HepG2 (cell line): ENCODE data around the gene NOX3. TPM values are rescaled to one million over a fixed set of nuclear protein-coding genes. Genes with fewer than 3 reads are reported as not detected.
A peak's percentile ranks its signal among the peaks of the same experiment; 100 is the strongest.

Experiments
- ATAC-seq: fragments of 200-7000 bp; cut with Tn5 transposase; 3 replicates; pipeline ENCODE4 v1.9.1; 2020; ENCODE audit warnings: mild to moderate bottlenecking, moderate library complexity
- BruUV-seq: library from RNA; stranded (reverse); fragments of 400-500 nt; replicated peaks from 2 replicates; lab custom pipeline; 2021; lab: Mats Ljungman, UMichigan
- CTCF ChIA-PET: fragments of 300-600 bp; formaldehyde crosslinking; extraction: SDS; loops from one replicate; lab custom pipeline; 2021; ENCODE audit warnings: low total read pairs, inconsistent platforms, low intra/inter-chr PET ratio; lab: Yijun Ruan, JAX
- POLR2A ChIA-PET: fragments of 350-600 bp; sonication (Branson Sonifier 250); formaldehyde crosslinking; loops from one replicate; lab custom pipeline; 2020; ENCODE audit warnings: antibody characterized with exemption, inconsistent platforms; lab: Yijun Ruan, JAX
- DNase-seq: peaks from one replicate; pipeline ENCODE4 v3.0.0-alpha.2; 2015; ENCODE audit warnings: low spot score
- FAIRE-seq: peaks from 3 replicates; lab custom pipeline; 2011; peaks lifted over from hg19 to GRCh38; lab: Jason Lieb, UNC
- H2AFZ ChIP-seq: one replicate; pipeline ENCODE4 v1.6.1; 2011; ENCODE audit warnings: low read length, inconsistent platforms
- H3K27ac ChIP-seq: fragments of 300-600 bp; 3 replicates; pipeline ENCODE4 v1.8.0; 2011; ENCODE audit warnings: mixed run types, mild to moderate bottlenecking, mixed read lengths, low read length, inconsistent platforms; ENCODE audit not compliant: insufficient read depth; ENCODE audit errors: extremely low read length
- H3K27me3 ChIP-seq, 2 experiments: fragments of 200-600 bp in 1 of 2; 2 replicates in 1 of 2; 3 replicates in 1 of 2; pipeline versions ENCODE4 v1.6.0 to v1.8.0; 2011; ENCODE audit warnings: low read length in 2 of 2, mild to moderate bottlenecking in 2 of 2, moderate library complexity in 2 of 2, inconsistent platforms in 1 of 2; ENCODE audit not compliant: insufficient read depth in 2 of 2, control insufficient read depth in 1 of 2
- H3K36me3 ChIP-seq, 2 experiments: fragments of 200-600 bp in 1 of 2; replicated peaks in 1 of 2; 2 replicates in 1 of 2; 3 replicates in 1 of 2; pipeline versions ENCODE4 v1.5.1 to v1.8.0; 2011; ENCODE audit warnings: low read length in 2 of 2, inconsistent platforms in 1 of 2; ENCODE audit not compliant: insufficient read depth in 2 of 2, control insufficient read depth in 1 of 2
- H3K4me1 ChIP-seq: 2 replicates; pipeline ENCODE4 v1.5.1; 2012; ENCODE audit warnings: low read length, inconsistent platforms; ENCODE audit not compliant: insufficient read depth
- H3K4me2 ChIP-seq: 2 replicates; pipeline ENCODE4 v1.6.0; 2011; ENCODE audit warnings: low read depth, low read length, inconsistent platforms
- H3K4me3 ChIP-seq, 3 experiments: fragments of 200-600 bp in 1 of 3; sonication (generic), shearing (Covaris generic) in 1 of 3; replicated peaks in 1 of 3; 2 replicates each; pipeline ENCODE4 v1.5.1; 2011 to 2016; ENCODE audit warnings: low read length in 3 of 3, inconsistent platforms in 2 of 3, low read depth in 2 of 3, mild to moderate bottlenecking in 2 of 3, control low read depth in 1 of 3, mixed read lengths in 1 of 3; ENCODE audit not compliant: insufficient read depth in 1 of 3
- H3K79me2 ChIP-seq: one replicate; pipeline ENCODE4 v1.6.1; 2011; ENCODE audit warnings: low read length, inconsistent platforms; ENCODE audit not compliant: insufficient read depth
- H3K9ac ChIP-seq: 2 replicates; pipeline ENCODE4 v1.6.0; 2011; ENCODE audit warnings: mild to moderate bottlenecking, low read depth, low read length, inconsistent platforms; ENCODE audit not compliant: insufficient read depth
- H3K9me3 ChIP-seq: 2 replicates; pipeline ENCODE4 v1.5.1; 2012; ENCODE audit warnings: mild to moderate bottlenecking, low read length
- H4K20me1 ChIP-seq: 2 replicates; pipeline ENCODE4 v1.6.0; 2011; ENCODE audit warnings: inconsistent platforms, mild to moderate bottlenecking, low read length, moderate library complexity; ENCODE audit not compliant: insufficient read depth
- EHMT2 ChIP-seq: fragments of 200-600 bp; sonication (generic); IDR thresholded peaks from 2 replicates; pipeline ENCODE4 v1.7.0; 2017; ENCODE audit warnings: antibody characterized with exemption, low read depth, low read length, borderline replicate concordance
- MIER2 ChIP-seq: IDR thresholded peaks from 2 replicates; pipeline ENCODE4 v1.6.1; 2016; ENCODE audit warnings: missing biosample characterization, missing genetic modification reagents
- ZNF138 ChIP-seq: sonication (generic); formaldehyde crosslinking; IDR thresholded peaks from 2 replicates; pipeline ENCODE4 v1.5.0; 2020; ENCODE audit warnings: mild to moderate bottlenecking, low read depth, missing genetic modification reagents
- WGBS: methylation state at CpG from one replicate; pipeline ENCODE4 v1.1.6; 2017; ENCODE audit warnings: low lambda C conversion rate; 5-methylcytosine and 5-hydroxymethylcytosine counted together
- in situ Hi-C: cut with HindIII; loops from 2 replicates; pipeline ENCODE4 v1.10.0; 2017; ENCODE audit warnings: low pct_unique_long_range_greater_than_20kb; ENCODE audit not compliant: extremely low pct_ligation_motif_present
- intact Hi-C: fragments of 100-400 bp; cut with micrococcal nuclease; formaldehyde crosslinking; loops from one replicate; pipeline ENCODE4 v1.10.0; 2022; ENCODE audit not compliant: unreplicated experiment
- polyA plus RNA-seq, 8 experiments: library from polyadenylated mRNA; depleted of rRNA in 3 of 8; stranded (reverse) in 7 of 8; unstranded in 1 of 8; fragments of >200 nt; fragmentation: Illumina TruSeq in 4 of 8; extraction: Trizol in 4 of 8; gene quantifications; 2 replicates each; pipeline versions ENCODE4 v1.2.1 to v1.2.3, GENCODE V29; 2011 to 2016; ENCODE audit warnings: low read depth in 4 of 8, missing spikeins in 1 of 8, mixed read lengths in 1 of 8; ENCODE audit not compliant: insufficient read depth in 1 of 8
- total RNA-seq, 5 experiments: library from RNA; depleted of rRNA; stranded (reverse); fragments of >200 nt; fragmentation: Illumina TruSeq; extraction: Trizol; gene quantifications; 2 replicates each; pipeline ENCODE4 v1.2.3, GENCODE V29; 2016; ENCODE audit warnings: low read depth in 1 of 5
- TF ChIP-seq, protein P1 (sequence below), 2 experiments: IDR thresholded peaks; 2 replicates each; pipeline ENCODE4 v1.6.1; 2011 to 2012; ENCODE audit warnings: low read length in 2 of 2, borderline replicate concordance in 1 of 2, low read depth in 1 of 2, mild to moderate bottlenecking in 1 of 2, moderate library complexity in 1 of 2

Gene NOX3
- total and polyA plus RNA-seq, 2 of the 13 experiments (the other 11 are each of a cell fraction or from before 2014, with no cell fraction given), result 0.09 to 0.18 TPM

DNA sequence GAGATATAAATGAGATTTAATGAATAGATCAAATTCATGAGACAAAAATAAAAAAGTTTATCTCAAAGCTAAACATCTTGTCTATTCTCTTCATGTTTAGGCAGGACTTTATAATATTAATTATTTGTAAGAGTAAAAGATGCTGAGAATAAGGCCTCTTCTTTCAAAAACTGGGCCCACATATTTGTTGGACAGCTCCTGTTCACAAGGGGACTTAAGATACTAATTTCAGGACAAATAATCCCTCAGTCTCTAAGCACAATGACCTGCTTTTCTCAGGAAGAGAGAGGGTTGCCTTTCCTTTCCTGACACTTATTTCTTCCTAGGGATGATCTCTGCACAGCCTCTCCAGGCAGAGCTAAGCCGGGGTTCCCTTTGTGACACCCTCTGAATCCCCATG, 43.3 kb downstream of the NOX3 start:
- intact Hi-C loops (no loop called here), in situ Hi-C loops (no loop called here)
- no peaks in the 10 kb centered on the region for H3K79me2 ChIP-seq
- DNase-seq (no peak), ATAC-seq (no peak), FAIRE-seq (no peak)
- no peak overlapping the region for H3K4me2 ChIP-seq
- H3K4me1 ChIP-seq, result peaks cover 55% of the 10 kb centered on the region
- no TSS peak for BruUV-seq
- H3K9ac ChIP-seq, result no peak overlapping the region
- ChIA-PET CTCF (no interaction called here), POLR2A (interaction anchor here (1.0 to 3.3 kb wide), 2 partner anchors 13 to 83 kb away, joined by 3 to 16 read pairs; no protein-coding TSS in a partner anchor)
- no peaks in the 10 kb centered on the region for H3K9me3 ChIP-seq
- H2AFZ ChIP-seq, result no peak overlapping the region
- no peaks in the 10 kb centered on the region for H3K36me3 ChIP-seq
- WGBS, result 100% methylated on average over 1 of the region's 1 CpG
- TF ChIP-seq EHMT2, result 0 out of 2 replicates have a peak, but pooled peaks have one; percentile 35
- TF ChIP-seq, protein P1, sequence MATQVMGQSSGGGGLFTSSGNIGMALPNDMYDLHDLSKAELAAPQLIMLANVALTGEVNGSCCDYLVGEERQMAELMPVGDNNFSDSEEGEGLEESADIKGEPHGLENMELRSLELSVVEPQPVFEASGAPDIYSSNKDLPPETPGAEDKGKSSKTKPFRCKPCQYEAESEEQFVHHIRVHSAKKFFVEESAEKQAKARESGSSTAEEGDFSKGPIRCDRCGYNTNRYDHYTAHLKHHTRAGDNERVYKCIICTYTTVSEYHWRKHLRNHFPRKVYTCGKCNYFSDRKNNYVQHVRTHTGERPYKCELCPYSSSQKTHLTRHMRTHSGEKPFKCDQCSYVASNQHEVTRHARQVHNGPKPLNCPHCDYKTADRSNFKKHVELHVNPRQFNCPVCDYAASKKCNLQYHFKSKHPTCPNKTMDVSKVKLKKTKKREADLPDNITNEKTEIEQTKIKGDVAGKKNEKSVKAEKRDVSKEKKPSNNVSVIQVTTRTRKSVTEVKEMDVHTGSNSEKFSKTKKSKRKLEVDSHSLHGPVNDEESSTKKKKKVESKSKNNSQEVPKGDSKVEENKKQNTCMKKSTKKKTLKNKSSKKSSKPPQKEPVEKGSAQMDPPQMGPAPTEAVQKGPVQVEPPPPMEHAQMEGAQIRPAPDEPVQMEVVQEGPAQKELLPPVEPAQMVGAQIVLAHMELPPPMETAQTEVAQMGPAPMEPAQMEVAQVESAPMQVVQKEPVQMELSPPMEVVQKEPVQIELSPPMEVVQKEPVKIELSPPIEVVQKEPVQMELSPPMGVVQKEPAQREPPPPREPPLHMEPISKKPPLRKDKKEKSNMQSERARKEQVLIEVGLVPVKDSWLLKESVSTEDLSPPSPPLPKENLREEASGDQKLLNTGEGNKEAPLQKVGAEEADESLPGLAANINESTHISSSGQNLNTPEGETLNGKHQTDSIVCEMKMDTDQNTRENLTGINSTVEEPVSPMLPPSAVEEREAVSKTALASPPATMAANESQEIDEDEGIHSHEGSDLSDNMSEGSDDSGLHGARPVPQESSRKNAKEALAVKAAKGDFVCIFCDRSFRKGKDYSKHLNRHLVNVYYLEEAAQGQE (IDR thresholded peaks at IDR 0.05; ENCODE audit: borderline replicate concordance in 1 of 2, low read depth in 1 of 2, low read length in 2 of 2), result peak; percentile 20 to 93
- no peak for TF ChIP-seq ZNF138 (CRISPR knock-in tag)
- TF ChIP-seq MIER2 (CRISPR knock-in tag), result peak; percentile 91
- no peak overlapping the region for H3K27ac ChIP-seq
- H4K20me1 ChIP-seq, result no peaks in the 10 kb centered on the region
- no peak overlapping the region for H3K4me3 ChIP-seq
- H3K27me3 ChIP-seq, result no peaks in the 10 kb centered on the region
